ENCODE results near the gene BACH1.
A peak's percentile ranks its signal among the peaks of the same experiment; 100 is the strongest.

Gene BACH1

GRCh38 chr21:29293495-29293894, 5.2 kb upstream of the BACH1 start:
- DNase-seq (ENCODE audit: low spot score): no peak

- no peak for DNase-seq (ENCODE audit: low spot score)
Observed at GRCh38 chr21:29295066-29295650, 3.6 kb upstream of the BACH1 start.

GRCh38 chr21:29296446-29296845, 2.3 kb upstream of the BACH1 start:
- DNase-seq (ENCODE audit: low spot score): no peak

GRCh38 chr21:29297483-29298347, 1.0 kb upstream of the BACH1 start:
- no peak for DNase-seq (ENCODE audit: low spot score)

- DNase-seq (ENCODE audit: low spot score): peak; percentile 73
Observed at GRCh38 chr21:29299046-29299915, 559 bp downstream of the BACH1 start.

GRCh38 chr21:29299916-29300806, 1.4 kb downstream of the BACH1 start:
- peak; percentile 26 for DNase-seq (ENCODE audit: low spot score)

GRCh38 chr21:29300807-29301138, 2.1 kb downstream of the BACH1 start:
- DNase-seq (ENCODE audit: low spot score): no peak

GRCh38 chr21:29301691-29302090, 3.0 kb downstream of the BACH1 start:
- DNase-seq (ENCODE audit: low spot score): no peak

GRCh38 chr21:29302359-29302875, 3.7 kb downstream of the BACH1 start:
- DNase-seq (ENCODE audit: low spot score): no peak

GRCh38 chr21:29303288-29303687, 4.6 kb downstream of the BACH1 start:
- no peak for DNase-seq (ENCODE audit: low spot score)

- no peak for DNase-seq (ENCODE audit: low spot score)
Observed at GRCh38 chr21:29304597-29304996, 5.9 kb downstream of the BACH1 start.

GRCh38 chr21:29305068-29305467, 6.3 kb downstream of the BACH1 start:
- DNase-seq (ENCODE audit: low spot score): no peak

- no peak for DNase-seq (ENCODE audit: low spot score)
Observed at GRCh38 chr21:29305561-29305960, 6.8 kb downstream of the BACH1 start.

- no peak for DNase-seq (ENCODE audit: low spot score)
Observed at GRCh38 chr21:29306920-29307319, 8.2 kb downstream of the BACH1 start.

- DNase-seq (ENCODE audit: low spot score): no peak
Observed at GRCh38 chr21:29307718-29308455, 9.2 kb downstream of the BACH1 start.

GRCh38 chr21:29308456-29308783, 9.7 kb downstream of the BACH1 start:
- no peak for DNase-seq (ENCODE audit: low spot score)

- DNase-seq (ENCODE audit: low spot score): no peak
Observed at GRCh38 chr21:29309703-29310102, 11.0 kb downstream of the BACH1 start.

- no peak for DNase-seq (ENCODE audit: low spot score)
Observed at GRCh38 chr21:29311802-29312201, 13.1 kb downstream of the BACH1 start.

GRCh38 chr21:29312981-29313380, 14.3 kb downstream of the BACH1 start:
- no peak for DNase-seq (ENCODE audit: low spot score)

GRCh38 chr21:29313662-29314408, 15.1 kb downstream of the BACH1 start:
- no peak for DNase-seq (ENCODE audit: low spot score)
